Loucy (cell line): ENCODE data around the gene HEXIM2.
A peak's percentile ranks its signal among the peaks of the same experiment; 100 is the strongest.

Experiments used
- H2AFZ ChIP-seq: fragments of 200-600 bp; sonication (generic); 2 replicates; pipeline ENCODE4 v1.6.0; 2016; ENCODE audit warnings: antibody characterized with exemption, mild to moderate bottlenecking, low read length, moderate library complexity
- H3F3A ChIP-seq: fragments of 200-600 bp; 2 replicates; pipeline ENCODE4 v1.6.0; 2016; ENCODE audit warnings: antibody characterized with exemption, low read depth, mild to moderate bottlenecking
- H3K27me3 ChIP-seq: fragments of 200-600 bp; sonication (generic); 2 replicates; pipeline ENCODE4 v1.6.1; 2014; ENCODE audit warnings: low read length, mild to moderate bottlenecking; ENCODE audit not compliant: insufficient read depth, poor library complexity, severe bottlenecking
- H3K36me3 ChIP-seq: fragments of 200-600 bp; sonication (generic); 2 replicates; pipeline ENCODE4 v1.6.1; 2016; ENCODE audit warnings: low read length; ENCODE audit not compliant: insufficient read depth
- H3K4me1 ChIP-seq: fragments of 200-600 bp; sonication (generic); 2 replicates; pipeline ENCODE4 v1.5.1; 2014; ENCODE audit warnings: low read length, mild to moderate bottlenecking; ENCODE audit not compliant: insufficient read depth, poor library complexity, severe bottlenecking
- H3K4me2 ChIP-seq: fragments of 200-600 bp; sonication (generic); 2 replicates; pipeline ENCODE4 v1.6.0; 2014; ENCODE audit warnings: antibody characterized with exemption, low read length, low read depth, mild to moderate bottlenecking; ENCODE audit not compliant: poor library complexity, severe bottlenecking
- H3K4me3 ChIP-seq: fragments of 200-600 bp; sonication (generic); 2 replicates; pipeline ENCODE4 v1.5.1; 2014; ENCODE audit warnings: low read length, mild to moderate bottlenecking, mixed read lengths; ENCODE audit not compliant: poor library complexity, severe bottlenecking
- H3K79me2 ChIP-seq: fragments of 200-600 bp; sonication (generic); 2 replicates; pipeline ENCODE4 v1.6.1; 2014; ENCODE audit warnings: low read length; ENCODE audit not compliant: insufficient read depth
- H3K9ac ChIP-seq: fragments of 200-600 bp; sonication (generic); 2 replicates; pipeline ENCODE4 v1.6.0; 2014; ENCODE audit warnings: mild to moderate bottlenecking, low read depth, low read length, moderate library complexity; ENCODE audit not compliant: poor library complexity, severe bottlenecking
- H3K9me2 ChIP-seq: fragments of 200-600 bp; sonication (generic); replicated peaks from 2 replicates; pipeline ENCODE4 v1.6.1; 2016; ENCODE audit warnings: low read depth, low read length, mixed read lengths
- H3K9me3 ChIP-seq: fragments of 200-600 bp; sonication (generic); 2 replicates; pipeline ENCODE4 v1.6.1; 2014; ENCODE audit warnings: mild to moderate bottlenecking, antibody characterized with exemption, low read length, low read depth; ENCODE audit not compliant: insufficient read depth
- H4K20me1 ChIP-seq: fragments of 200-600 bp; sonication (generic); 2 replicates; pipeline ENCODE4 v1.6.0; 2014; ENCODE audit warnings: antibody characterized with exemption, low read length, mild to moderate bottlenecking; ENCODE audit not compliant: insufficient read depth, poor library complexity, severe bottlenecking
- CTCF ChIP-seq: fragments of 200-600 bp; sonication (generic); conservative IDR thresholded peaks from 2 replicates; pipeline ENCODE4 v1.5.1; 2014; ENCODE audit warnings: mild to moderate bottlenecking, antibody characterized with exemption, low read length
- EZH2phosphoT487 ChIP-seq: fragments of 200-600 bp; IDR thresholded peaks from 2 replicates; pipeline ENCODE4 v1.6.1; 2018; ENCODE audit warnings: antibody characterized with exemption, mild to moderate bottlenecking, moderate library complexity, borderline replicate concordance

The HEXIM2 gene

GRCh38 chr17:45161288-45162024 is at the start of gene HEXIM2:
Gene HEXIM2 (plus strand): TSS chr17:45161875. CDS start chr17:45162794, 919 bp downstream.
- H3K4me2 ChIP-seq: peak within 1 kb of the TSS; percentile 89
- no peaks in the 10 kb centered on the region for H3K9me2 ChIP-seq
- H3K36me3 ChIP-seq: no peaks in the 10 kb centered on the region
- no peaks in the 10 kb centered on the region for H3K9me3 ChIP-seq
- no peaks in the 10 kb centered on the region for H3F3A ChIP-seq
- peak within 1 kb of the TSS; percentile 41 for H2AFZ ChIP-seq
- peak within 1 kb of the TSS; percentile 97 for H3K9ac ChIP-seq
- peaks cover 4% of the 10 kb centered on the region for H3K27me3 ChIP-seq
- peak within 1 kb of the TSS; percentile 77 for H3K4me3 ChIP-seq
- TF ChIP-seq CTCF (no peak), EZH2phosphoT487 (no peak)
- peaks cover 35% of the 10 kb centered on the region for H3K79me2 ChIP-seq
- H4K20me1 ChIP-seq: peaks cover 4% of the 10 kb centered on the region
- H3K4me1 ChIP-seq: peaks cover 34% of the 10 kb centered on the region

DNA sequence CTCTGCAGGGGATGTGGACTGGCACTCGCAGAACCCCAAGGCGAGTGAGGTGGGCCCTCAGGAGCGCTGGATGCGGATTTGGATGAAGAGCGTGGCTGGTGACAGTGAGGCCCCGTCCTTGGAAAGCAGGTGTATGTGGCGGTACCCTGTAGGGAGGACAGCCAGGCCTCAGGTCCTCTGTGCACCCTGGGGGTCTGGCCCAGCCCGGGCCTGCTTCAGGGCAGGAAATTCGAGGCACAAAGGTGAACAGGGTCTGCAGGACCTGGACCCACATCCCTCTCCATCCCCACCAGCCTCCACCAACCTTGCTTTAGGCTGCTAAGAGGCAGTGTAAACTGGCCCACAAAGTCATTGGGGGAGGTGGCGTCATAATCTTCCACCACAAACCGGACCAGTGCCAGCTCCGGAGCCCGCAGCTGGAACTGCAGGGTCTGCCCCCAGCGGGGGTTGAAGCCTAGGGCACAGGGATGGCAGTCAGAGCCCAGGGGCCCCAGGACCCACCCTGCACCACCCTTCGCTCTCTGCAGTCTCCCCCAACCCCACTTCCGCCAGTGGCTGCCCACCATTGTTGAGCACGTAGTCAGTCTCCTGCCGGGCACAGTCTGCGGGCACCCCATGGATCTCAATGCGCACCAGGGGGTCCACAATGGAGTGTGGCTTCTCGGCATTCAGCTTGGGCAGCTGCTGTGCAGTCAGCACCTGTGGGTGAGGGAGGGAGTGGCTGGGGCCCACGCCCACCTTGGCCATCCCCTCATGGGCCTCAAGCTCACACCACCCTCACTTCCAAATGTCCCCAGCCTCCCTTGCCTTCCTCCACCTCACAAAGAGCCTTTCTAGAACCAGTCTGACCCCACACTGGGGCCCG is 48.9 kb upstream of the HEXIM2 start:
- no peaks in the 10 kb centered on the region for H3F3A ChIP-seq
- H3K9me3 ChIP-seq: no peaks in the 10 kb centered on the region
- no peaks in the 10 kb centered on the region for H3K79me2 ChIP-seq
- no peak overlapping the region for H2AFZ ChIP-seq
- H3K4me3 ChIP-seq: no peak overlapping the region
- H3K9me2 ChIP-seq: no peaks in the 10 kb centered on the region
- H3K27me3 ChIP-seq: no peaks in the 10 kb centered on the region
- TF ChIP-seq EZH2phosphoT487 (no peak), CTCF (no peak)
- no peaks in the 10 kb centered on the region for H4K20me1 ChIP-seq
- no peak overlapping the region for H3K4me2 ChIP-seq
- H3K36me3 ChIP-seq: peaks cover 4% of the 10 kb centered on the region; the same call in 1 of the 2 replicates
- H3K4me1 ChIP-seq: no peaks in the 10 kb centered on the region
- no peak overlapping the region for H3K9ac ChIP-seq

GRCh38 chr17:45113424-45113754 is 48.3 kb upstream of the HEXIM2 start:
- Histone ChIP-seq H3K79me2 (no peaks in the 10 kb centered on the region), H3K4me3 (no peak overlapping the region), H4K20me1 (no peaks in the 10 kb centered on the region), H3K4me2 (no peak overlapping the region), H3K27me3 (no peaks in the 10 kb centered on the region), H3K9me2 (no peaks in the 10 kb centered on the region), H3K9me3 (no peaks in the 10 kb centered on the region), H3K36me3 (no peaks in the 10 kb centered on the region), H3K4me1 (no peaks in the 10 kb centered on the region), H2AFZ (no peak overlapping the region), H3K9ac (no peak overlapping the region), H3F3A (no peaks in the 10 kb centered on the region)
- TF ChIP-seq EZH2phosphoT487 (no peak), CTCF (no peak)
